IMR-90 (cell line): ENCODE measurements around the gene CDKN2A. TPM values are rescaled to one million over a fixed set of nuclear protein-coding genes. Genes with fewer than 3 reads are reported as not detected.
A peak's percentile ranks its signal among the peaks of the same experiment; 100 is the strongest.

ENCODE experiments used
- ATAC-seq: fragments of 200-7000 bp; cut with Tn5 transposase; 2 replicates; pipeline ENCODE4 v1.9.1; 2020; ENCODE audit warnings: low read depth, mild to moderate bottlenecking, moderate library complexity
- BruUV-seq: library from RNA; stranded (reverse); fragments of 400-500 nt; replicated peaks from 2 replicates; lab custom pipeline; 2021; lab: Mats Ljungman, UMichigan
- CTCF ChIA-PET: fragments of 300-600 bp; formaldehyde crosslinking; extraction: SDS; loops from one replicate; lab custom pipeline; 2021; ENCODE audit warnings: antibody characterized with exemption; lab: Yijun Ruan, JAX
- POLR2A ChIA-PET: fragments of 300-600 bp; sonication (Branson Sonifier 250); formaldehyde crosslinking; loops from one replicate; lab custom pipeline; 2022; ENCODE audit warnings: antibody characterized with exemption; ENCODE audit not compliant: unreplicated experiment; lab: Charles Lee
- DNase-seq: peaks from one replicate; pipeline ENCODE4 v3.0.0; 2013
- H2AFZ ChIP-seq: replicated peaks from 2 replicates; pipeline ENCODE3; 2013; ENCODE audit warnings: low read length, mild to moderate bottlenecking; ENCODE audit not compliant: poor library complexity
- H2AK5ac ChIP-seq: 2 replicates; pipeline ENCODE4 v1.6.1; 2013; ENCODE audit warnings: low read depth, low read length, inconsistent platforms
- H2AK9ac ChIP-seq: replicated peaks from 2 replicates; pipeline ENCODE3; 2013; ENCODE audit warnings: mild to moderate bottlenecking, low read depth, low read length, moderate library complexity; ENCODE audit not compliant: poor library complexity
- H2BK120ac ChIP-seq: 2 replicates; pipeline ENCODE4 v1.6.1; 2013; ENCODE audit warnings: low read depth, low read length, inconsistent platforms
- H2BK15ac ChIP-seq: 3 replicates; pipeline ENCODE4 v1.6.1; 2013; ENCODE audit warnings: low read depth, low read length, inconsistent platforms
- H2BK20ac ChIP-seq: 2 replicates; pipeline ENCODE4 v1.6.1; 2013; ENCODE audit warnings: low read depth, mild to moderate bottlenecking, inconsistent platforms, low read length, moderate library complexity
- H2BK5ac ChIP-seq: 2 replicates; pipeline ENCODE4 v1.6.1; 2013; ENCODE audit warnings: mild to moderate bottlenecking, low read depth, low read length, inconsistent platforms; ENCODE audit not compliant: poor library complexity, severe bottlenecking
- H3K14ac ChIP-seq: replicated peaks from 2 replicates; pipeline ENCODE4 v1.6.1; 2013; ENCODE audit warnings: low read depth, low read length, inconsistent platforms
- H3K18ac ChIP-seq: 2 replicates; pipeline ENCODE4 v1.6.1; 2013; ENCODE audit warnings: low read depth, low read length, control low read depth
- H3K23ac ChIP-seq: 2 replicates; pipeline ENCODE4 v1.6.1; 2013; ENCODE audit warnings: low read depth, low read length, inconsistent platforms
- H3K27ac ChIP-seq: 2 replicates; pipeline ENCODE4 v1.5.1; 2013; ENCODE audit warnings: mild to moderate bottlenecking, control low read depth, low read length; ENCODE audit not compliant: insufficient read depth
- H3K27me3 ChIP-seq: 2 replicates; pipeline ENCODE4 v1.6.1; 2013; ENCODE audit warnings: low read length; ENCODE audit not compliant: control insufficient read depth, insufficient read depth
- H3K36me3 ChIP-seq: 2 replicates; pipeline ENCODE4 v1.6.1; 2013; ENCODE audit warnings: low read length, mixed read lengths; ENCODE audit not compliant: control insufficient read depth, insufficient read depth
- H3K4ac ChIP-seq: 2 replicates; pipeline ENCODE4 v1.6.1; 2013; ENCODE audit warnings: low read depth, low read length, inconsistent platforms
- H3K4me1 ChIP-seq: 2 replicates; pipeline ENCODE4 v1.6.1; 2013; ENCODE audit warnings: low read length, mixed read lengths; ENCODE audit not compliant: control insufficient read depth, insufficient read depth
- H3K4me2 ChIP-seq: 2 replicates; pipeline ENCODE4 v1.6.1; 2013; ENCODE audit warnings: low read depth, mild to moderate bottlenecking, control low read depth, low read length, moderate library complexity
- H3K4me3 ChIP-seq: 2 replicates; pipeline ENCODE4 v1.5.1; 2013; ENCODE audit warnings: low read depth, mild to moderate bottlenecking, control low read depth, low read length, moderate library complexity; ENCODE audit not compliant: insufficient read depth
- H3K56ac ChIP-seq: 2 replicates; pipeline ENCODE4 v1.6.1; 2013; ENCODE audit warnings: low read length, inconsistent platforms; ENCODE audit not compliant: insufficient read depth; ENCODE audit errors: extremely low read depth
- H3K79me1 ChIP-seq, 2 experiments: 2 replicates each; pipeline ENCODE4 v1.6.1; 2013; ENCODE audit warnings: low read length in 2 of 2, inconsistent platforms in 1 of 2, low read depth in 1 of 2
- H3K9ac ChIP-seq: 2 replicates; pipeline ENCODE4 v1.6.1; 2013; ENCODE audit warnings: low read depth, low read length, control low read depth
- H3K9me1 ChIP-seq: 2 replicates; pipeline ENCODE4 v1.6.1; 2013; ENCODE audit warnings: low read length, inconsistent platforms; ENCODE audit not compliant: insufficient read depth
- H3K9me3 ChIP-seq: 2 replicates; pipeline ENCODE4 v1.6.1; 2013; ENCODE audit warnings: low read length; ENCODE audit not compliant: control insufficient read depth, insufficient read depth
- H4K20me1 ChIP-seq: 2 replicates; pipeline ENCODE4 v1.6.1; 2013; ENCODE audit warnings: low read length, inconsistent platforms; ENCODE audit not compliant: insufficient read depth
- H4K5ac ChIP-seq: 2 replicates; pipeline ENCODE4 v1.6.1; 2013; ENCODE audit warnings: mild to moderate bottlenecking, low read depth, low read length, control low read depth
- H4K8ac ChIP-seq, 2 experiments: 2 replicates each; pipeline ENCODE4 v1.6.1; 2013; ENCODE audit warnings: low read depth in 2 of 2, low read length in 2 of 2, control low read depth in 1 of 2, inconsistent platforms in 1 of 2
- H4K91ac ChIP-seq: 2 replicates; pipeline ENCODE4 v1.6.1; 2013; ENCODE audit warnings: low read depth, low read length, inconsistent platforms; ENCODE audit not compliant: insufficient read depth
- BHLHE40 ChIP-seq: fragments of 150-350 bp; IDR thresholded peaks from 2 replicates; pipeline ENCODE4 v1.6.1; 2016; ENCODE audit warnings: mild to moderate bottlenecking, low read depth, low read length
- CHD1 ChIP-seq: IDR thresholded peaks from 2 replicates; pipeline ENCODE4 v1.6.1; 2012; ENCODE audit warnings: low read depth, low read length, improper control_type of control experiment
- CTCF ChIP-seq: conservative IDR thresholded peaks from 2 replicates; pipeline ENCODE4 v1.5.1; 2012; ENCODE audit warnings: mild to moderate bottlenecking, low read depth, low read length, improper control_type of control experiment
- MAFK ChIP-seq: IDR thresholded peaks from 2 replicates; pipeline ENCODE4 v1.6.1; 2012; ENCODE audit warnings: low read depth, low read length, improper control_type of control experiment
- MAZ ChIP-seq: IDR thresholded peaks from 2 replicates; pipeline ENCODE4 v1.6.1; 2012; ENCODE audit warnings: low read depth, mild to moderate bottlenecking, low read length, improper control_type of control experiment, moderate library complexity, borderline replicate concordance
- NFE2L2 ChIP-seq: fragments of 150-350 bp; IDR thresholded peaks from 2 replicates; pipeline ENCODE4 v1.6.1; 2016; ENCODE audit warnings: low read depth, mild to moderate bottlenecking, low read length
- POLR2A ChIP-seq: IDR thresholded peaks from 2 replicates; pipeline ENCODE4 v1.6.1; 2012; ENCODE audit warnings: mild to moderate bottlenecking, low read depth, low read length
- RAD21 ChIP-seq: IDR thresholded peaks from 2 replicates; pipeline ENCODE4 v1.6.1; 2012; ENCODE audit warnings: low read length, improper control_type of control experiment
- RCOR1 ChIP-seq: IDR thresholded peaks from 2 replicates; pipeline ENCODE4 v1.6.1; 2012; ENCODE audit warnings: mild to moderate bottlenecking, low read length, improper control_type of control experiment; ENCODE audit not compliant: insufficient replicate concordance
- RFX5 ChIP-seq: IDR thresholded peaks from 2 replicates; pipeline ENCODE4 v1.8.0; 2012; ENCODE audit warnings: low read depth, mild to moderate bottlenecking, low read length, moderate library complexity
- SMC3 ChIP-seq: fragments of 150-350 bp; IDR thresholded peaks from 2 replicates; pipeline ENCODE4 v1.6.1; 2016; ENCODE audit warnings: low read depth, mild to moderate bottlenecking, antibody characterized with exemption, low read length, moderate library complexity
- WGBS, 2 experiments: methylation state at CpG; one replicate each; pipeline versions ENCODE4 v1.1.5 to v1.1.7; 2013; ENCODE audit warnings: missing lambda C conversion rate in 2 of 2; ENCODE audit not compliant: insufficient read length in 1 of 2; ENCODE audit errors: extremely low coverage in 2 of 2; 5-methylcytosine and 5-hydroxymethylcytosine counted together
- dilution Hi-C: fragments of 300-500 bp; cut with HindIII; formaldehyde crosslinking; loops from one replicate; pipeline ENCODE4 v1.14.3; 2018; ENCODE audit warnings: low sequenced_read_pairs; ENCODE audit not compliant: unreplicated experiment
- in situ Hi-C: fragments of 300-500 bp; cut with MboI; formaldehyde crosslinking; loops from 3 replicates; pipeline ENCODE4 v1.14.3; 2019; ENCODE audit warnings: low sequenced_read_pairs, inconsistent platforms, mixed read lengths
- intact Hi-C: fragments of 100-400 bp; cut with micrococcal nuclease; formaldehyde crosslinking; loops from 2 replicates; pipeline ENCODE4 v1.10.0; 2022
- polyA plus RNA-seq, 3 experiments: library from polyadenylated mRNA; depleted of rRNA; stranded (reverse); fragments of >200 nt; gene quantifications; 2 replicates each; pipeline ENCODE4 v1.2.3, GENCODE V29; 2012; ENCODE audit warnings: low replicate concordance in 1 of 3
- total RNA-seq: library from RNA; depleted of rRNA; stranded (reverse); fragments of >200 nt; gene quantifications from 2 replicates; pipeline ENCODE4 v1.2.3, GENCODE V29; 2012
- TF ChIP-seq, protein P1 (sequence below): fragments of 150-350 bp; IDR thresholded peaks from 2 replicates; pipeline ENCODE4 v1.6.1; 2016; ENCODE audit warnings: low read depth, mild to moderate bottlenecking, low read length, moderate library complexity, borderline replicate concordance
- TF ChIP-seq, protein P2 (sequence below): fragments of 150-350 bp; IDR thresholded peaks from 2 replicates; pipeline ENCODE4 v1.6.1; 2017; ENCODE audit warnings: mild to moderate bottlenecking, antibody characterized with exemption, low read length, low read depth

The CDKN2A gene
- total and polyA plus RNA-seq, 2 of the 4 experiments (the other 2 are of a cell fraction) = 11.3 to 75.3 TPM

DNA sequence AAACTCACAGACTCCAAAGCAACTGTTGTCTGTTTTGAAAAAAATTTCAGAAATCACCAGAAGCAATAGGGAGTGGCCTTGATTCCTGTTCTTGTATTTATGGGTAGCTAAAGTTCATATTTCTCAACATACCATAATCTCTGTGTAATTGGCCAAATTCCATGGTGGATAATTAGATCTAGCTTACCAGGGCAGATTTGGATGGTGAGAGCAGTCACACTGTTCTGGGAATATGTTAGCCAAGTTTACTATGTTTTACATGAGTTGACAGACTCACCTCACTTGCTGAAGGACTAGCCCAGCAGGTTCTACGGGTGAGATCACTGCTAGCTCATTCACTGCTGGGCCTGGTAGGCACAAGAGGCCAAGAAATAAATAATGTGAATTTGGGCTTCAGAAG lies 47.6 kb upstream of the CDKN2A start:
- CTCF ChIA-PET = interaction anchor here (0.8 to 6.4 kb wide), 3 partner anchors 18 to 202 kb away, joined by 3 to 34 read pairs (median 4); partner anchors contain the start of gene CDKN2B
- no peak overlapping the region for H3K4me3 ChIP-seq

More for the DNA sequence above, 47.6 kb upstream of the CDKN2A start:
- no peaks in the 10 kb centered on the region for H3K27me3 ChIP-seq
- no peak overlapping the region for H2AFZ ChIP-seq
- ATAC-seq = no peak
- H2BK5ac ChIP-seq = no peak overlapping the region
- H2AK5ac ChIP-seq = peak overlapping the region; percentile 53; the same call in 1 of the 2 replicates
- no peak overlapping the region for H4K91ac ChIP-seq
- peaks cover 1% of the 10 kb centered on the region; the same call in 1 of the 2 replicates for H3K36me3 ChIP-seq
- in situ Hi-C loops = no loop called here
- no peak for DNase-seq
- H2BK20ac ChIP-seq = no peak overlapping the region
- H3K9me1 ChIP-seq = peaks cover 3% of the 10 kb centered on the region
- no peak overlapping the region for H3K56ac ChIP-seq
- no peak overlapping the region for H3K4ac ChIP-seq
- H3K79me1 ChIP-seq = no peaks in the 10 kb centered on the region
- POLR2A ChIA-PET = no interaction called here
- intact Hi-C loops = no loop called here
- H3K9me3 ChIP-seq = no peaks in the 10 kb centered on the region
- no peak overlapping the region for H2AK9ac ChIP-seq
- H3K18ac ChIP-seq = peak overlapping the region; percentile 64; the same call in 1 of the 2 replicates
- no CpG with 5 or more reads among the region's 1 CpG for WGBS, 2 experiments
- no peak overlapping the region; the same call in 1 of the 2 replicates for H3K14ac ChIP-seq
- TF ChIP-seq POLR2A (no peak), CTCF (no peak), RFX5 (no peak), RCOR1 (no peak), SMC3 (no peak), RAD21 (no peak), CHD1 (no peak), MAFK (no peak), NFE2L2 (no peak), BHLHE40 (no peak), MAZ (no peak)
- TF ChIP-seq, protein P1, sequence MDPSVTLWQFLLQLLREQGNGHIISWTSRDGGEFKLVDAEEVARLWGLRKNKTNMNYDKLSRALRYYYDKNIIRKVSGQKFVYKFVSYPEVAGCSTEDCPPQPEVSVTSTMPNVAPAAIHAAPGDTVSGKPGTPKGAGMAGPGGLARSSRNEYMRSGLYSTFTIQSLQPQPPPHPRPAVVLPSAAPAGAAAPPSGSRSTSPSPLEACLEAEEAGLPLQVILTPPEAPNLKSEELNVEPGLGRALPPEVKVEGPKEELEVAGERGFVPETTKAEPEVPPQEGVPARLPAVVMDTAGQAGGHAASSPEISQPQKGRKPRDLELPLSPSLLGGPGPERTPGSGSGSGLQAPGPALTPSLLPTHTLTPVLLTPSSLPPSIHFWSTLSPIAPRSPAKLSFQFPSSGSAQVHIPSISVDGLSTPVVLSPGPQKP = no peak
- TF ChIP-seq, protein P2, sequence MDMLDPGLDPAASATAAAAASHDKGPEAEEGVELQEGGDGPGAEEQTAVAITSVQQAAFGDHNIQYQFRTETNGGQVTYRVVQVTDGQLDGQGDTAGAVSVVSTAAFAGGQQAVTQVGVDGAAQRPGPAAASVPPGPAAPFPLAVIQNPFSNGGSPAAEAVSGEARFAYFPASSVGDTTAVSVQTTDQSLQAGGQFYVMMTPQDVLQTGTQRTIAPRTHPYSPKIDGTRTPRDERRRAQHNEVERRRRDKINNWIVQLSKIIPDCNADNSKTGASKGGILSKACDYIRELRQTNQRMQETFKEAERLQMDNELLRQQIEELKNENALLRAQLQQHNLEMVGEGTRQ = no peak
- no peak overlapping the region for H3K23ac ChIP-seq
- BruUV-seq = no TSS peak
- no peak overlapping the region for H4K8ac ChIP-seq
- dilution Hi-C loops = no loop called here
- H3K4me1 ChIP-seq = peaks cover 4% of the 10 kb centered on the region
- 0 out of 3 replicates have a peak overlapping the region, but pooled peaks have one; percentile 48 for H2BK15ac ChIP-seq
- H3K27ac ChIP-seq = no peak overlapping the region
- no peaks in the 10 kb centered on the region for H4K20me1 ChIP-seq
- H4K5ac ChIP-seq = no peak overlapping the region
- H2BK120ac ChIP-seq = no peak overlapping the region
- H3K4me2 ChIP-seq = no peak overlapping the region
- H3K9ac ChIP-seq = no peak overlapping the region
